ENCODE measurements around the gene ELK4.

ELK4 gene

DNA sequence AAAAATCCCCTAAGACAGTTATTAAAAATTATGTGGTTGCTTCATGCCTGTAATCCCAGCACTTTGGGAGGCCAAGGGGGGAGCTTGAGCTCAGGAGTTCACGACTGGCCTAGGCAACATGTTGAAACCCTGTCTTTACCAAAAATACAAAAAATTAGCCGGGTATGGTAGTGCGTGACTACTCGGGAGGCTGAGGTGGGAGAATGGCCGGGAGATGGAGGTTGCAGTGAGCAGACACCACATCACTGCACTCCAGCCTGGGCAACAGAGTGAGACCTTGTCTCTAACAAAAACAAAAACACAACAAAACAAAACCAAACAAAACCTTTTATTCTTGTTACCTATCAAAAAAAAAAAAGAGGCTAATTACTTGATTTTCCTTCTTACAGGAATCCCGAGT, 2.1 kb downstream of the ELK4 start:
- peak overlapping the region; percentile 98 for H3K4me3 ChIP-seq (ENCODE audit: low read depth, low read length)
- TF ChIP-seq CTCF (IDR thresholded peaks at IDR 0.05; ENCODE audit: insufficient read depth, low read depth, low read length, missing control alignments): no peak
- DNase-seq (ENCODE audit: low read depth): peak; percentile 40

DNA sequence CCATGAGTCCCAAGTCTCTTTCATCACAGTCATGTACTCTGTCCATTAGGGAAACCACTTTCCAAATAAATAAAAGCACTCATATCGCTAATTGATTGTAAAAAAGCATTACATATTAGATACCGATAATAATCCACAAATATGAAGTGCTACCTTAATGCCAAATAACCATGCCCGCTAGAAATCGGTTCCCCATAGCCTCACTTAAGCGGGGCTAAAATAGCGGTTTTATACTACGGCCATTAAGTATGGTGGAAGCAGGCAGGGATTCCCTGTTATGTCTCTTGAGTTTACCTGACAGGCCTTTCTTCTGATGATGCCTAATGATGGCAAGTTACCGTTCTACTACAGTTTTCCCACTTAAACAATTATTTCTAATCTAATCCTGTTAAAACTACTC, 3.9 kb downstream of the ELK4 start:
- no peak for DNase-seq (ENCODE audit: low read depth)
- TF ChIP-seq CTCF (IDR thresholded peaks at IDR 0.05; ENCODE audit: insufficient read depth, low read depth, low read length, missing control alignments): no peak
- no peak overlapping the region for H3K4me3 ChIP-seq (ENCODE audit: low read depth, low read length)

DNA sequence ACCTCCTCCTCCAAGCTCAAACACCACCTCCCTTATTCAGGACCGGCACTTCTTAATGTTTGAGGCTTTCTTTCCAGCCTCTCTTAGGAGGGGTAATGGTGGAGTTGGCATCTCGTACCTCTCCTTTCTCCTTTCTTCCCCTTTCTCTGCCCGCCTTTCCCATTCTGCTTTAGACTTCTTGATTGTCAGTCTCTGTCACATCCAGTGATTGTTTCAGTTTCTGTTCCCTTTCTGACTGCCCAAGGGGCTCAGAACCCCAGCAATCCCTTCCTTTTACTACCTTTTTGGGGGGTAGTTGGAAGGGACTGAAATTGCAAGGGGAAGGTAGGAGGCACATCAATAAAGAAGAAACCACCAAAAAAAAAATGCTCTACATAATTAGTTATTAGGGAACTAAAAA, 5.6 kb downstream of the ELK4 start:
- no peak overlapping the region for H3K4me3 ChIP-seq (ENCODE audit: low read depth, low read length)
- peak; percentile 15 for DNase-seq (ENCODE audit: low read depth)
- no peak for TF ChIP-seq CTCF (IDR thresholded peaks at IDR 0.05; ENCODE audit: insufficient read depth, low read depth, low read length, missing control alignments)

DNA sequence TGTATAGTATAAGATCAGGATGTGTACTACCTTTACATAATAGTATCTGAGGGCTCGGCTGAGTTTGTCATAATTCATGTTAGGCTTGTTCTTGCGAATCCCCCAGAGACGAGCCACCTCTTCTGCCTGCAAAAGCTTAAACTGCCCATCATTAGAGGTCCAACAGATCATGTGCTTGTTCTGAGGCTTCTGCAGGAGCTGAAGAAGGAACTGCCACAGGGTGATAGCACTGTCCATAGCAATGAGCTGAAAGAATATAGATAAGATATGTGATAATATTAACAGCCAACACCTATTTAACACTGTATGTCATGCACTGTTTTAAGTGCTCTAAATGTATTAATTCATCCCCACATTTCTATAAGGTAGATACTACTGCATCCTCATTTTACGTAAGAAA, 8.2 kb downstream of the ELK4 start:
- no peak overlapping the region for H3K4me3 ChIP-seq (ENCODE audit: low read depth, low read length)
- DNase-seq (ENCODE audit: low read depth): no peak
- no peak for TF ChIP-seq CTCF (IDR thresholded peaks at IDR 0.05; ENCODE audit: insufficient read depth, low read depth, low read length, missing control alignments)

DNA sequence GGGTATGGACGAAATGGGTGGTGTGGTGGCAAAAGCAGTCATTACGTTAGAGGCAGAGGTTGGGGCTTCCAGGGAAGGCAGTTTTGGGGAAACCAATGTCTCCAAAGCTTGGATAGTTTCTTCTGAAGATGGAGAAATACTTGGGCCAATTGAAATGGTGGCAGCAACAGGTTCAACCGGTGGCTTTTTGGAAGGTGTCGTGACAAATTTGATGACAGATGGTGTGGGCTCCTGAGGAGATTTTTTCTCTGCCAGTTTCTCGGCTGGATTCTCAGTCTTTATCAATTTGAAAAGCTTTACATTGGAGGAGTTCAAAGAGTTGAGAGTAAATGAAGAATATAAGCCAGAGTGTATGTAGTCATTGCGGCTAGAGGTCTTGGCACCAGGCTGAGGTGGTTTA, 11.5 kb downstream of the ELK4 start:
- no peak overlapping the region for H3K4me3 ChIP-seq (ENCODE audit: low read depth, low read length)
- no peak for TF ChIP-seq CTCF (IDR thresholded peaks at IDR 0.05; ENCODE audit: insufficient read depth, low read depth, low read length, missing control alignments)
- DNase-seq (ENCODE audit: low read depth): no peak

GRCh38 chr1:205619376-205619775, 12.4 kb downstream of the ELK4 start:
- no peak for DNase-seq (ENCODE audit: low read depth)
- no peak overlapping the region for H3K4me3 ChIP-seq (ENCODE audit: low read depth, low read length)
- TF ChIP-seq CTCF (IDR thresholded peaks at IDR 0.05; ENCODE audit: insufficient read depth, low read depth, low read length, missing control alignments): no peak

DNA sequence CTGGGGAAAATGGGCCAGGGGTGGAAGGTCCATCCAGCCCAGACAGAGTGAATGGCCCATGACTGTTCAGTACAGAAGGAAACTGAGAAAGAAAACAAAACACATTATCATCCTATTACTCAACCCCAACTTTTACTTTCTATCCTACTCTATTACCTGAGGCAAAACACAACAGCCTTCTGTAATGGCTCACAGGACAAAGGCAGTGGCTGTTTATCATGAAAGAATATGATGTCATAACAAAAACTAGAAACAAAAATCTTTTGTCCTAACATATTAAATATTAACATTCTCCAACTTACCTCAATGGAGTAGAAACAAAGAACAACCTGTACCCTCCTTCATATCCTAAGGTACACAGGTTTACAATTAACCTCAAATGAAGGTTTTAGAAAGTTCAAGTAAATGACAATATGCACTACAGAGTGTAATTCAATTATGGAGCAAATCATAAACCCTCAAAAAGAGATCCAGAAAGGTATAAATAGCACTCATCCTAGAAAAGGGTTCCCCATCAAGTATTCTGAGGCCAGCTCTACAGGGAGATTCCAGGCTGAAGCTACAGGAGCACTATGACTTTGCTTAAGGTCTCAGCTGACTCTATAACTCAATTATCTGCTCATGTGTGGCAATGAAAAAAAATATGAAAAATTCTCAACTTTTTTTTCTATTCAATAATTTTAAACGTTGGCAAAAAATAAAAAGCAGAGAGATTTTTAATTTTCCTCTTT, 15.1 kb downstream of the ELK4 start:
- no peak for DNase-seq (ENCODE audit: low read depth)
- H3K4me3 ChIP-seq (ENCODE audit: low read depth, low read length): no peak overlapping the region
- TF ChIP-seq CTCF (IDR thresholded peaks at IDR 0.05; ENCODE audit: insufficient read depth, low read depth, low read length, missing control alignments): no peak

Measured in GM12865 (cell line).